ENCODE data around the gene EPM2AIP1.

DNA sequence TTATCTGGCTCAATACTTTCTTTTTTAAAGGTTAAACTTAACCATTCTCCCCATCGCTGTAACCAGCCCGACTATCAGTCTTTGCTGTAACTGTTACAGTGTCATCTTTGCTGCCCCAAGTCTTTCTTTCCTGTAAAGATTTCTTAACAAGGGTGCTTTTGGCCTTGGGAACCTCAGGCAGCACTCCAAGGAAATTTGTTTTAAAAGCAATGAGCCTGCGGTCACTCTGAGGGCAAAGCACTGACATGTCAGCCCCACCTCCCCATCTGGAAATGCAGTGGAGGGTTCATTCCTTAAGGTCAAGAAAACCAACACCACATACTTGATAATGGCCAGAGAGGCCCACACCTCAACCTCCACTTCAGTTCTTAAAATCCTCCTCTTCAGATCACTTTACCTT lies 51.3 kb downstream of the EPM2AIP1 start:
- TF ChIP-seq, protein P1, sequence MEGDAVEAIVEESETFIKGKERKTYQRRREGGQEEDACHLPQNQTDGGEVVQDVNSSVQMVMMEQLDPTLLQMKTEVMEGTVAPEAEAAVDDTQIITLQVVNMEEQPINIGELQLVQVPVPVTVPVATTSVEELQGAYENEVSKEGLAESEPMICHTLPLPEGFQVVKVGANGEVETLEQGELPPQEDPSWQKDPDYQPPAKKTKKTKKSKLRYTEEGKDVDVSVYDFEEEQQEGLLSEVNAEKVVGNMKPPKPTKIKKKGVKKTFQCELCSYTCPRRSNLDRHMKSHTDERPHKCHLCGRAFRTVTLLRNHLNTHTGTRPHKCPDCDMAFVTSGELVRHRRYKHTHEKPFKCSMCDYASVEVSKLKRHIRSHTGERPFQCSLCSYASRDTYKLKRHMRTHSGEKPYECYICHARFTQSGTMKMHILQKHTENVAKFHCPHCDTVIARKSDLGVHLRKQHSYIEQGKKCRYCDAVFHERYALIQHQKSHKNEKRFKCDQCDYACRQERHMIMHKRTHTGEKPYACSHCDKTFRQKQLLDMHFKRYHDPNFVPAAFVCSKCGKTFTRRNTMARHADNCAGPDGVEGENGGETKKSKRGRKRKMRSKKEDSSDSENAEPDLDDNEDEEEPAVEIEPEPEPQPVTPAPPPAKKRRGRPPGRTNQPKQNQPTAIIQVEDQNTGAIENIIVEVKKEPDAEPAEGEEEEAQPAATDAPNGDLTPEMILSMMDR (IDR thresholded peaks at IDR 0.05; ENCODE audit: low read depth, low read length), result no peak
- TF ChIP-seq EZH2phosphoT487 (IDR thresholded peaks at IDR 0.05; ENCODE audit: low read depth), result no peak

Measured in OCI-LY3 (cell line).